HepG2 (cell line): Measurements from ENCODE around the gene LHPP. TPM values are rescaled to one million over a fixed set of nuclear protein-coding genes. Genes with fewer than 3 reads are reported as not detected.
A peak's percentile ranks its signal among the peaks of the same experiment; 100 is the strongest.

ENCODE experiments used
- ATAC-seq: fragments of 200-7000 bp; cut with Tn5 transposase; 3 replicates; pipeline ENCODE4 v1.9.1; 2020; ENCODE audit warnings: mild to moderate bottlenecking, moderate library complexity
- BruUV-seq: library from RNA; stranded (reverse); fragments of 400-500 nt; replicated peaks from 2 replicates; lab custom pipeline; 2021; lab: Mats Ljungman, UMichigan
- CTCF ChIA-PET: fragments of 300-600 bp; formaldehyde crosslinking; extraction: SDS; loops from one replicate; lab custom pipeline; 2021; ENCODE audit warnings: low total read pairs, inconsistent platforms, low intra/inter-chr PET ratio; lab: Yijun Ruan, JAX
- POLR2A ChIA-PET: fragments of 350-600 bp; sonication (Branson Sonifier 250); formaldehyde crosslinking; loops from one replicate; lab custom pipeline; 2020; ENCODE audit warnings: antibody characterized with exemption, inconsistent platforms; lab: Yijun Ruan, JAX
- DNase-seq: peaks from one replicate; pipeline ENCODE4 v3.0.0-alpha.2; 2015; ENCODE audit warnings: low spot score
- FAIRE-seq: peaks from 3 replicates; lab custom pipeline; 2011; peaks lifted over from hg19 to GRCh38; lab: Jason Lieb, UNC
- H2AFZ ChIP-seq: one replicate; pipeline ENCODE4 v1.6.1; 2011; ENCODE audit warnings: low read length, inconsistent platforms
- H3K27ac ChIP-seq: fragments of 300-600 bp; 3 replicates; pipeline ENCODE4 v1.8.0; 2011; ENCODE audit warnings: mixed run types, mild to moderate bottlenecking, mixed read lengths, low read length, inconsistent platforms; ENCODE audit not compliant: insufficient read depth; ENCODE audit errors: extremely low read length
- H3K27me3 ChIP-seq, 2 experiments: fragments of 200-600 bp in 1 of 2; 2 replicates in 1 of 2; 3 replicates in 1 of 2; pipeline versions ENCODE4 v1.6.0 to v1.8.0; 2011; ENCODE audit warnings: low read length in 2 of 2, mild to moderate bottlenecking in 2 of 2, moderate library complexity in 2 of 2, inconsistent platforms in 1 of 2; ENCODE audit not compliant: insufficient read depth in 2 of 2, control insufficient read depth in 1 of 2
- H3K36me3 ChIP-seq, 2 experiments: fragments of 200-600 bp in 1 of 2; replicated peaks in 1 of 2; 2 replicates in 1 of 2; 3 replicates in 1 of 2; pipeline versions ENCODE4 v1.5.1 to v1.8.0; 2011; ENCODE audit warnings: low read length in 2 of 2, inconsistent platforms in 1 of 2; ENCODE audit not compliant: insufficient read depth in 2 of 2, control insufficient read depth in 1 of 2
- H3K4me1 ChIP-seq: 2 replicates; pipeline ENCODE4 v1.5.1; 2012; ENCODE audit warnings: low read length, inconsistent platforms; ENCODE audit not compliant: insufficient read depth
- H3K4me2 ChIP-seq: 2 replicates; pipeline ENCODE4 v1.6.0; 2011; ENCODE audit warnings: low read depth, low read length, inconsistent platforms
- H3K4me3 ChIP-seq, 3 experiments: fragments of 200-600 bp in 1 of 3; sonication (generic), shearing (Covaris generic) in 1 of 3; replicated peaks in 1 of 3; 2 replicates each; pipeline ENCODE4 v1.5.1; 2011 to 2016; ENCODE audit warnings: low read length in 3 of 3, inconsistent platforms in 2 of 3, low read depth in 2 of 3, mild to moderate bottlenecking in 2 of 3, control low read depth in 1 of 3, mixed read lengths in 1 of 3; ENCODE audit not compliant: insufficient read depth in 1 of 3
- H3K79me2 ChIP-seq: one replicate; pipeline ENCODE4 v1.6.1; 2011; ENCODE audit warnings: low read length, inconsistent platforms; ENCODE audit not compliant: insufficient read depth
- H3K9ac ChIP-seq: 2 replicates; pipeline ENCODE4 v1.6.0; 2011; ENCODE audit warnings: mild to moderate bottlenecking, low read depth, low read length, inconsistent platforms; ENCODE audit not compliant: insufficient read depth
- H3K9me3 ChIP-seq: 2 replicates; pipeline ENCODE4 v1.5.1; 2012; ENCODE audit warnings: mild to moderate bottlenecking, low read length
- H4K20me1 ChIP-seq: 2 replicates; pipeline ENCODE4 v1.6.0; 2011; ENCODE audit warnings: inconsistent platforms, mild to moderate bottlenecking, low read length, moderate library complexity; ENCODE audit not compliant: insufficient read depth
- ADNP ChIP-seq: sonication (generic); formaldehyde crosslinking; IDR thresholded peaks from 2 replicates; pipeline ENCODE4 v1.4.0; 2020; ENCODE audit warnings: missing genetic modification reagents
- ATF7 ChIP-seq, 2 experiments: fragments of 450-650 bp in 1 of 2; sonication (generic) in 1 of 2; formaldehyde crosslinking in 1 of 2; IDR thresholded peaks; 2 replicates each; pipeline versions ENCODE4 v1.4.0 to v1.6.1; 2016 to 2020; ENCODE audit warnings: antibody characterized with exemption in 1 of 2, mild to moderate bottlenecking in 1 of 2, missing genetic modification reagents in 1 of 2
- CCAR2 ChIP-seq: fragments of 200-400 bp; formaldehyde crosslinking; optimal IDR thresholded peaks from 2 replicates; pipeline ENCODE3; 2018; ENCODE audit warnings: low read depth, mild to moderate bottlenecking, low read length, moderate library complexity
- DMAP1 ChIP-seq: IDR thresholded peaks from 2 replicates; pipeline ENCODE4 v1.6.1; 2016
- HNRNPUL1 ChIP-seq: fragments of 200-400 bp; formaldehyde crosslinking; IDR thresholded peaks from 2 replicates; pipeline ENCODE4 v1.6.1; 2017; ENCODE audit warnings: low read depth, mild to moderate bottlenecking, low read length, moderate library complexity
- NCOR1 ChIP-seq: fragments of 200-600 bp; sonication (generic); IDR thresholded peaks from 2 replicates; pipeline ENCODE4 v1.7.0; 2017; ENCODE audit warnings: antibody characterized with exemption, low read length, borderline replicate concordance
- POLR2AphosphoS5 ChIP-seq: IDR thresholded peaks from 2 replicates; pipeline ENCODE4 v1.6.1; 2012; ENCODE audit warnings: low read depth, low read length
- RELA ChIP-seq: sonication (generic); formaldehyde crosslinking; IDR thresholded peaks from 2 replicates; pipeline ENCODE4 v1.4.0; 2020; ENCODE audit warnings: missing genetic modification reagents
- STAT5B ChIP-seq: sonication (generic); formaldehyde crosslinking; IDR thresholded peaks from 2 replicates; pipeline ENCODE4 v1.4.0; 2020; ENCODE audit warnings: missing genetic modification reagents
- ZNF44 ChIP-seq: sonication (generic); formaldehyde crosslinking; IDR thresholded peaks from 2 replicates; pipeline ENCODE4 v1.5.1; 2020; ENCODE audit warnings: mild to moderate bottlenecking, missing genetic modification reagents
- WGBS: methylation state at CpG from one replicate; pipeline ENCODE4 v1.1.6; 2017; ENCODE audit warnings: low lambda C conversion rate; 5-methylcytosine and 5-hydroxymethylcytosine counted together
- in situ Hi-C: cut with HindIII; loops from 2 replicates; pipeline ENCODE4 v1.10.0; 2017; ENCODE audit warnings: low pct_unique_long_range_greater_than_20kb; ENCODE audit not compliant: extremely low pct_ligation_motif_present
- intact Hi-C: fragments of 100-400 bp; cut with micrococcal nuclease; formaldehyde crosslinking; loops from one replicate; pipeline ENCODE4 v1.10.0; 2022; ENCODE audit not compliant: unreplicated experiment
- polyA plus RNA-seq, 8 experiments: library from polyadenylated mRNA; depleted of rRNA in 3 of 8; stranded (reverse) in 7 of 8; unstranded in 1 of 8; fragments of >200 nt; fragmentation: Illumina TruSeq in 4 of 8; extraction: Trizol in 4 of 8; gene quantifications; 2 replicates each; pipeline versions ENCODE4 v1.2.1 to v1.2.3, GENCODE V29; 2011 to 2016; ENCODE audit warnings: low read depth in 4 of 8, missing spikeins in 1 of 8, mixed read lengths in 1 of 8; ENCODE audit not compliant: insufficient read depth in 1 of 8
- total RNA-seq, 5 experiments: library from RNA; depleted of rRNA; stranded (reverse); fragments of >200 nt; fragmentation: Illumina TruSeq; extraction: Trizol; gene quantifications; 2 replicates each; pipeline ENCODE4 v1.2.3, GENCODE V29; 2016; ENCODE audit warnings: low read depth in 1 of 5
- TF ChIP-seq, protein P1 (sequence below): sonication (generic); formaldehyde crosslinking; IDR thresholded peaks from 2 replicates; pipeline ENCODE4 v1.4.0; 2020; ENCODE audit warnings: mild to moderate bottlenecking, missing genetic modification reagents
- TF ChIP-seq, protein P2 (sequence below): sonication (generic); formaldehyde crosslinking; IDR thresholded peaks from 2 replicates; pipeline ENCODE4 v1.4.0; 2020; ENCODE audit warnings: mild to moderate bottlenecking, missing genetic modification reagents
- TF ChIP-seq, protein P3 (sequence below), 2 experiments: sonication (generic) in 1 of 2; formaldehyde crosslinking in 1 of 2; IDR thresholded peaks; 2 replicates each; pipeline versions ENCODE4 v1.4.0 to v1.6.1; 2016 to 2020; ENCODE audit warnings: borderline replicate concordance in 1 of 2, low read depth in 1 of 2, mild to moderate bottlenecking in 1 of 2, missing genetic modification reagents in 1 of 2
- TF ChIP-seq, protein P4 (sequence below): IDR thresholded peaks from 2 replicates; pipeline ENCODE4 v1.6.1; 2016; ENCODE audit warnings: mild to moderate bottlenecking, missing biosample characterization, missing genetic modification reagents

Gene LHPP
- total and polyA plus RNA-seq, 2 of the 13 experiments (the other 11 are each of a cell fraction or from before 2014, with no cell fraction given) = 5.2 to 13.1 TPM

DNA sequence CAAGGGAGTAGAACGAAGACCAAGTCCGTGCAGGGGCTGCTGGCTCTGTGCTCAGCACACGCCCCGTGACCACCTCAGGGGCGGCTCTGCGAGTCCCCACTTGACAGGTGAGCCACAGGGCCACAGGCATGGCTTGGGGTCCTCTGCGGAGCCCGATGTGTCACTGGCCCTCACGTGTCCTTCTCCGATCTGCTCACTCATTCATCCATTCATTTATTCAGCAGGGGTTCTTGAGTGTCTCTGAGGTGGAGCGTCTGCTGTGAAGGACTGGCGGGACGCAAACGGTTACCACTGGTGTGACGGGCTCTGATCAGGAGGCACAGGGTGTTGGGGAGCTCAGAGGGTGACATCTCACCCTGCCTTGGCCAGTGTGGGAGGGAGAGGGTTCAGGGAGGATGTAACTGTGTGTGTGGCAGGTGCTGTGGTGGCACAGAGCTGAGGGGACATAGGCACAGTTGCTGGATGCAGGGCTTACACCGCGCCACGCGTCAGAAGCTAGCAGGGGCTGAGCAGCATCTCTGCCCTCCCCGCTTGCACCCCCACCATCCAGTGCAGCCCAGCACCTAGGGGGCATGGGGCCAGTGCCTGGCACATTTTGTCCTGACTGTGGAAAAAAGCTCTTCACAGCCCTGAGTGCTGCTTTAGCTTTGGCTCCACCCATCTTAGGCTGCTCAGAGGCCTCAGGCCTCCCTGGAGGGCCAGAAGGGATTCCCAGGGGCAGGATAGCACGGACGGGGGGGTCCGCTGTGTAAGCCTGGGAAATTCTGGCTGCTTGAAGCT lies 116.8 kb downstream of the LHPP start:
- Histone ChIP-seq H3K36me3 (no peaks in the 10 kb centered on the region), H3K9me3 (no peaks in the 10 kb centered on the region), H3K4me3 (no peak overlapping the region), H3K79me2 (no peaks in the 10 kb centered on the region), H3K4me1 (no peaks in the 10 kb centered on the region), H3K27ac (no peak overlapping the region), H3K9ac (no peak overlapping the region), H2AFZ (no peak overlapping the region), H3K4me2 (no peak overlapping the region), H4K20me1 (no peaks in the 10 kb centered on the region), H3K27me3 (0 out of 5 replicates have a peak, but pooled peaks cover 0 to 2% of the 10 kb centered on the region in 2 experiments)
- peak; percentile 24; the same call in 2 of the 3 replicates for ATAC-seq
- 68% methylated on average over 14 of the region's 23 CpGs for WGBS
- no TSS peak for BruUV-seq
- in situ Hi-C loops (no loop called here), intact Hi-C loops (no loop called here)
- no peak for DNase-seq
- ChIA-PET POLR2A (no interaction called here), CTCF (no interaction called here)
- no peak for FAIRE-seq
- TF ChIP-seq RELA = no peak
- TF ChIP-seq ATF7 (IDR thresholded peaks at IDR 0.05) = no peak
- no peak for TF ChIP-seq ATF7 (CRISPR knock-in tag; IDR thresholded peaks at IDR 0.05)
- TF ChIP-seq, protein P1, sequence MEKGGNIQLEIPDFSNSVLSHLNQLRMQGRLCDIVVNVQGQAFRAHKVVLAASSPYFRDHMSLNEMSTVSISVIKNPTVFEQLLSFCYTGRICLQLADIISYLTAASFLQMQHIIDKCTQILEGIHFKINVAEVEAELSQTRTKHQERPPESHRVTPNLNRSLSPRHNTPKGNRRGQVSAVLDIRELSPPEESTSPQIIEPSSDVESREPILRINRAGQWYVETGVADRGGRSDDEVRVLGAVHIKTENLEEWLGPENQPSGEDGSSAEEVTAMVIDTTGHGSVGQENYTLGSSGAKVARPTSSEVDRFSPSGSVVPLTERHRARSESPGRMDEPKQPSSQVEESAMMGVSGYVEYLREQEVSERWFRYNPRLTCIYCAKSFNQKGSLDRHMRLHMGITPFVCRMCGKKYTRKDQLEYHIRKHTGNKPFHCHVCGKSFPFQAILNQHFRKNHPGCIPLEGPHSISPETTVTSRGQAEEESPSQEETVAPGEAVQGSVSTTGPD (CRISPR knock-in tag) = no peak
- TF ChIP-seq ADNP (CRISPR knock-in tag) = no peak
- TF ChIP-seq ZNF44 (CRISPR knock-in tag) = no peak
- TF ChIP-seq, protein P2, sequence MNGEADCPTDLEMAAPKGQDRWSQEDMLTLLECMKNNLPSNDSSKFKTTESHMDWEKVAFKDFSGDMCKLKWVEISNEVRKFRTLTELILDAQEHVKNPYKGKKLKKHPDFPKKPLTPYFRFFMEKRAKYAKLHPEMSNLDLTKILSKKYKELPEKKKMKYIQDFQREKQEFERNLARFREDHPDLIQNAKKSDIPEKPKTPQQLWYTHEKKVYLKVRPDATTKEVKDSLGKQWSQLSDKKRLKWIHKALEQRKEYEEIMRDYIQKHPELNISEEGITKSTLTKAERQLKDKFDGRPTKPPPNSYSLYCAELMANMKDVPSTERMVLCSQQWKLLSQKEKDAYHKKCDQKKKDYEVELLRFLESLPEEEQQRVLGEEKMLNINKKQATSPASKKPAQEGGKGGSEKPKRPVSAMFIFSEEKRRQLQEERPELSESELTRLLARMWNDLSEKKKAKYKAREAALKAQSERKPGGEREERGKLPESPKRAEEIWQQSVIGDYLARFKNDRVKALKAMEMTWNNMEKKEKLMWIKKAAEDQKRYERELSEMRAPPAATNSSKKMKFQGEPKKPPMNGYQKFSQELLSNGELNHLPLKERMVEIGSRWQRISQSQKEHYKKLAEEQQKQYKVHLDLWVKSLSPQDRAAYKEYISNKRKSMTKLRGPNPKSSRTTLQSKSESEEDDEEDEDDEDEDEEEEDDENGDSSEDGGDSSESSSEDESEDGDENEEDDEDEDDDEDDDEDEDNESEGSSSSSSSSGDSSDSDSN (CRISPR knock-in tag) = no peak
- TF ChIP-seq, protein P3, sequence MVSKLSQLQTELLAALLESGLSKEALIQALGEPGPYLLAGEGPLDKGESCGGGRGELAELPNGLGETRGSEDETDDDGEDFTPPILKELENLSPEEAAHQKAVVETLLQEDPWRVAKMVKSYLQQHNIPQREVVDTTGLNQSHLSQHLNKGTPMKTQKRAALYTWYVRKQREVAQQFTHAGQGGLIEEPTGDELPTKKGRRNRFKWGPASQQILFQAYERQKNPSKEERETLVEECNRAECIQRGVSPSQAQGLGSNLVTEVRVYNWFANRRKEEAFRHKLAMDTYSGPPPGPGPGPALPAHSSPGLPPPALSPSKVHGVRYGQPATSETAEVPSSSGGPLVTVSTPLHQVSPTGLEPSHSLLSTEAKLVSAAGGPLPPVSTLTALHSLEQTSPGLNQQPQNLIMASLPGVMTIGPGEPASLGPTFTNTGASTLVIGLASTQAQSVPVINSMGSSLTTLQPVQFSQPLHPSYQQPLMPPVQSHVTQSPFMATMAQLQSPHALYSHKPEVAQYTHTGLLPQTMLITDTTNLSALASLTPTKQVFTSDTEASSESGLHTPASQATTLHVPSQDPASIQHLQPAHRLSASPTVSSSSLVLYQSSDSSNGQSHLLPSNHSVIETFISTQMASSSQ (IDR thresholded peaks at IDR 0.05; ENCODE audit: low read depth) = no peak
- TF ChIP-seq, protein P3 (CRISPR knock-in tag; IDR thresholded peaks at IDR 0.05; ENCODE audit: borderline replicate concordance) = no peak
- no peak for TF ChIP-seq NCOR1
- no peak for TF ChIP-seq STAT5B (CRISPR knock-in tag)
- no peak for TF ChIP-seq HNRNPUL1
- no peak for TF ChIP-seq CCAR2
- no peak for TF ChIP-seq POLR2AphosphoS5
- TF ChIP-seq, protein P4, sequence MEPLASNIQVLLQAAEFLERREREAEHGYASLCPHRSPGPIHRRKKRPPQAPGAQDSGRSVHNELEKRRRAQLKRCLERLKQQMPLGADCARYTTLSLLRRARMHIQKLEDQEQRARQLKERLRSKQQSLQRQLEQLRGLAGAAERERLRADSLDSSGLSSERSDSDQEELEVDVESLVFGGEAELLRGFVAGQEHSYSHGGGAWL (CRISPR knock-in tag) = no peak
- no peak for TF ChIP-seq DMAP1
